ENCODE data around the gene HMGCR. TPM values are rescaled to one million over a fixed set of nuclear protein-coding genes. Genes with fewer than 3 reads are reported as not detected.

HMGCR gene
- total and polyA plus RNA-seq, 2 donors (not counting 3 experiments of a cell fraction or from before 2014, with no cell fraction given), result 39.6 to 104 TPM

DNA sequence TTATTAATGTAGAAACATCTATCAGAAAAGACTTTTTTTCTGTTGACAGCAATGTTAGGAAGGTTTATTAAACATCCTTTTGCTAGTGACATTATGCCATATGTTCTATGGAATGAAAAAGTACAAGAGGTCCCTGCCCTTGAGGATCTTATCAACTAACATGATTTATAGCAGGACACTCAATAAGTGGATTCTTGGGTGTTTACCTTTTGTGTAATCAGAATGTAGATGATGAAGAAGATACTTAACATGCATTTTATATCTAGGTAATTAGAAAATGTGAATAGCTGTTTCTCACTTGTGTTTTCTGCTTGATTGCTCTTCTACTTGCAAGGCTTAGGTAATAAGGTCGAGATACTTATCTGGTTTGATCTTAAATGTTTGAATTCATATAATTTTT lies 4.9 kb downstream of the HMGCR start:
- Histone ChIP-seq H3K79me2 (ENCODE audit: control insufficient read depth, insufficient read depth, low read length) (peaks cover 79% of the 10 kb centered on the region), H3K9ac (replicated peaks; ENCODE audit: extremely low read depth, insufficient read depth, low read length) (no peak overlapping the region), H3K4me2 (ENCODE audit: insufficient read depth, low read length) (peak overlapping the region; percentile 15), H2AFZ (ENCODE audit: low read depth, low read length) (no peak overlapping the region), H3K9me1 (replicated peaks; ENCODE audit: control insufficient read depth, extremely low read depth, insufficient read depth, low read length) (no peaks in the 10 kb centered on the region), H3K4me3 (replicated peaks in 1 of 3; ENCODE audit: insufficient read depth in 1 of 3, low read depth in 1 of 3, low read length in 3 of 3) (no peak overlapping the region), H3K27ac (ENCODE audit: insufficient read depth, low read depth, low read length) (no peak overlapping the region), H4K20me1 (replicated peaks; ENCODE audit: control insufficient read depth, extremely low read depth, insufficient read depth, low read length) (peaks cover 2% of the 10 kb centered on the region), H3K27me3 (ENCODE audit: control insufficient read depth in 2 of 2, insufficient read depth in 2 of 2, low read length in 2 of 2) (no peaks in the 10 kb centered on the region), H3K4me1 (ENCODE audit: control insufficient read depth, extremely low read depth, insufficient read depth, low read length) (peaks cover 22% of the 10 kb centered on the region), H3K9me3 (replicated peaks; ENCODE audit: control insufficient read depth, insufficient read depth, low read length) (no peaks in the 10 kb centered on the region), H3K36me3 (ENCODE audit: control insufficient read depth in 2 of 2, extremely low read depth in 1 of 2, insufficient read depth in 2 of 2, low read length in 2 of 2) (peaks cover 3 to 19% of the 10 kb centered on the region in 2 experiments)
- FAIRE-seq (no peak), DNase-seq (ENCODE audit: low read depth, low spot score) (no peak)
- CTCF ChIA-PET, result interaction anchor here (0.7 to 0.9 kb wide), 2 partner anchors 293 to 339 kb away, joined by 3 read pairs; no protein-coding TSS in a partner anchor
- TF ChIP-seq EZH2 (IDR thresholded peaks at IDR 0.05; ENCODE audit: borderline replicate concordance, low read depth, low read length, severe bottlenecking) (no peak), POLR2A (IDR thresholded peaks at IDR 0.05; ENCODE audit: low read depth, low read length) (no peak), FOS (IDR thresholded peaks at IDR 0.05; ENCODE audit: borderline replicate concordance, insufficient read depth, low read length) (no peak)
- TF ChIP-seq, protein P1, sequence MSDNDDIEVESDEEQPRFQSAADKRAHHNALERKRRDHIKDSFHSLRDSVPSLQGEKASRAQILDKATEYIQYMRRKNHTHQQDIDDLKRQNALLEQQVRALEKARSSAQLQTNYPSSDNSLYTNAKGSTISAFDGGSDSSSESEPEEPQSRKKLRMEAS (IDR thresholded peaks at IDR 0.05; ENCODE audit: insufficient read depth, insufficient read length), result no peak
- TF ChIP-seq, protein P2, sequence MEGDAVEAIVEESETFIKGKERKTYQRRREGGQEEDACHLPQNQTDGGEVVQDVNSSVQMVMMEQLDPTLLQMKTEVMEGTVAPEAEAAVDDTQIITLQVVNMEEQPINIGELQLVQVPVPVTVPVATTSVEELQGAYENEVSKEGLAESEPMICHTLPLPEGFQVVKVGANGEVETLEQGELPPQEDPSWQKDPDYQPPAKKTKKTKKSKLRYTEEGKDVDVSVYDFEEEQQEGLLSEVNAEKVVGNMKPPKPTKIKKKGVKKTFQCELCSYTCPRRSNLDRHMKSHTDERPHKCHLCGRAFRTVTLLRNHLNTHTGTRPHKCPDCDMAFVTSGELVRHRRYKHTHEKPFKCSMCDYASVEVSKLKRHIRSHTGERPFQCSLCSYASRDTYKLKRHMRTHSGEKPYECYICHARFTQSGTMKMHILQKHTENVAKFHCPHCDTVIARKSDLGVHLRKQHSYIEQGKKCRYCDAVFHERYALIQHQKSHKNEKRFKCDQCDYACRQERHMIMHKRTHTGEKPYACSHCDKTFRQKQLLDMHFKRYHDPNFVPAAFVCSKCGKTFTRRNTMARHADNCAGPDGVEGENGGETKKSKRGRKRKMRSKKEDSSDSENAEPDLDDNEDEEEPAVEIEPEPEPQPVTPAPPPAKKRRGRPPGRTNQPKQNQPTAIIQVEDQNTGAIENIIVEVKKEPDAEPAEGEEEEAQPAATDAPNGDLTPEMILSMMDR (IDR thresholded peaks at IDR 0.05; ENCODE audit: extremely low read depth in 1 of 2, insufficient read depth in 1 of 2, low read depth in 1 of 2, low read length in 2 of 2), result no peak
- POLR2A ChIA-PET, result no interaction called here
- intact Hi-C loops (cut with micrococcal nuclease), result no loop called here
- no TSS peak for BruUV-seq (replicated peaks)
- dilution Hi-C loops (cut with MboI; ENCODE audit: extremely low pct_ligation_motif_present, low sequenced_read_pairs), result no loop called here

DNA sequence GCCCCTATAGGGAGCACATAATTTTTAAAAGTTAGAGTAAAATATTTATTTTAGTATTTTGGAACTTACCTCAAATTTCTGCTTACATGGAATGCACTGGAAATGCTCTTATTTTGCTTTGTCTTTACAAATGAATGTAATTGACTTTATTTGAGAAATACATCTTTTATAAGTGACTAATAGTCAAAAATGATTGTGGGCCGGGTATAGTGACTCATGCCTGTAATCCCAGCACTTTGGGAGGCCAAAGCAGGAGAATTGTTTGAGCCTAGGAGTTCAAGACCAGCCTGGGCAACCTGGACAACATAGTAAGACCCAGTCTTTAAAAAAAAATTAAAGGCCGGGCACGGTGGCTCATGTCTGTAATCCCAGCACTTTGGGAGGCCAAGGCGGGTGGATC lies 5.8 kb downstream of the HMGCR start:
- Histone ChIP-seq H4K20me1 (replicated peaks; ENCODE audit: control insufficient read depth, extremely low read depth, insufficient read depth, low read length) (peaks cover 2% of the 10 kb centered on the region), H2AFZ (ENCODE audit: low read depth, low read length) (no peak overlapping the region), H3K36me3 (ENCODE audit: control insufficient read depth in 2 of 2, extremely low read depth in 1 of 2, insufficient read depth in 2 of 2, low read length in 2 of 2) (peaks cover 3 to 28% of the 10 kb centered on the region in 2 experiments), H3K4me1 (ENCODE audit: control insufficient read depth, extremely low read depth, insufficient read depth, low read length) (peaks cover 22% of the 10 kb centered on the region), H3K9ac (replicated peaks; ENCODE audit: extremely low read depth, insufficient read depth, low read length) (no peak overlapping the region), H3K27ac (ENCODE audit: insufficient read depth, low read depth, low read length) (no peak overlapping the region), H3K9me1 (replicated peaks; ENCODE audit: control insufficient read depth, extremely low read depth, insufficient read depth, low read length) (no peaks in the 10 kb centered on the region), H3K4me2 (ENCODE audit: insufficient read depth, low read length) (no peak overlapping the region), H3K9me3 (replicated peaks; ENCODE audit: control insufficient read depth, insufficient read depth, low read length) (no peaks in the 10 kb centered on the region), H3K79me2 (ENCODE audit: control insufficient read depth, insufficient read depth, low read length) (peaks cover 78% of the 10 kb centered on the region), H3K27me3 (ENCODE audit: control insufficient read depth in 2 of 2, insufficient read depth in 2 of 2, low read length in 2 of 2) (no peaks in the 10 kb centered on the region), H3K4me3 (replicated peaks in 1 of 3; ENCODE audit: insufficient read depth in 1 of 3, low read depth in 1 of 3, low read length in 3 of 3) (no peak overlapping the region)
- no peak for DNase-seq (ENCODE audit: low read depth, low spot score)
- POLR2A ChIA-PET, result no interaction called here
- CTCF ChIA-PET, result no interaction called here
- FAIRE-seq, result no peak
- TF ChIP-seq, protein P2 (IDR thresholded peaks at IDR 0.05; ENCODE audit: extremely low read depth in 1 of 2, insufficient read depth in 1 of 2, low read depth in 1 of 2, low read length in 2 of 2), result no peak
- TF ChIP-seq EZH2 (IDR thresholded peaks at IDR 0.05; ENCODE audit: borderline replicate concordance, low read depth, low read length, severe bottlenecking) (no peak), MYC (IDR thresholded peaks at IDR 0.05; ENCODE audit: low read depth, low read length) (no peak), JUN (IDR thresholded peaks at IDR 0.05; ENCODE audit: borderline replicate concordance, insufficient read depth, insufficient read length, low read depth) (no peak)
- TF ChIP-seq, protein P1 (IDR thresholded peaks at IDR 0.05; ENCODE audit: insufficient read depth, insufficient read length), result no peak
- no TSS peak for BruUV-seq (replicated peaks)
- intact Hi-C loops (cut with micrococcal nuclease) (no loop called here), dilution Hi-C loops (cut with MboI; ENCODE audit: extremely low pct_ligation_motif_present, low sequenced_read_pairs) (no loop called here)

All from endothelial cell of umbilical vein (primary cell).